ENCODE results near the gene CAMK2B.

CAMK2B gene

GRCh38 chr7:44220046-44220357 lies 105.4 kb downstream of the CAMK2B start:
- DNase-seq (ENCODE audit: low read depth) = no peak

GRCh38 chr7:44219371-44220045 lies 105.9 kb downstream of the CAMK2B start:
- DNase-seq (ENCODE audit: low read depth) = no peak

More at GRCh38 chr7:44220046-44220357, 105.4 kb downstream of the CAMK2B start:
- TF ChIP-seq CTCF (IDR thresholded peaks at IDR 0.05; ENCODE audit: control insufficient read depth, extremely low read depth, insufficient read depth) = no peak
- no peak overlapping the region for H3K4me3 ChIP-seq (ENCODE audit: low read depth, low read length)

DNA sequence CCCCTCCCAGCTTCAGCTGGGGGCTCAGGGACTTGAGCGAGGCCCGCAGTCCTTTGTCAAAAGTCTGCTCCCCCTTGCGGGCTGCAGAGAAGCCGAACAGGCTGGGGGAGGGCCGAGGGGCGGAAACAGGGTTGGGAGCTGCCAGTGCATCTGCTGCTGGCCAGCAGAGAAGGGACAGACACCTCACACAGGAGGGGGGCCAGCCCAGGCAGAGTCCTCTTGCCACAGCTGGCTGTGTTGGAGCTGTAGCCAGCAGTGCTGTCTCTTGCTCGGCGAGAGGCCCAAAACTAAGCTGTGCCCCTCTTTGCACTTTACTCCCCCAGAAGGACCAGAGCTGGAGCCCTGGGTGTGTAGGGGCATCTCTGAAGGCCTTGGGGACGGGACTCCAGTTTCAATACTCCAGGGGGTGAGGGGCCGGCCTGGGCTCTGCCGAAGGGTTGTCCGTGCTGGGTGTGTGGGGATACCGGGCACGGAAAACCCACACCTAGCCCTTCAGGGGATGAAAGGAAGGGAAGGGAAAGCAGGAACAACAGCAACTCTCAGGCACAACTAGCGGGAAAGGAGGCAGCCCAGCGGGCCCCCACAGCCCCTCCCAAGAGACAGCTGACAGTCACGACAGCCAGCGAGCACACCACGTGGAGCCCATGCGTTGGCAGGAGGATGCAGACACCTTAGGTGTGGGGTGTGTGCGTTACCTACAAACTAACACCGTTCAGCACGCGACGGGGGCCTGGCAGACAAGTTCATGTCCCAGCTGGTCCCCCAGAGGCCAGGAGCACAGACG lies 106.8 kb downstream of the CAMK2B start:
- H3K4me3 ChIP-seq (ENCODE audit: low read depth, low read length) = no peak overlapping the region
- no peak for TF ChIP-seq CTCF (IDR thresholded peaks at IDR 0.05; ENCODE audit: control insufficient read depth, extremely low read depth, insufficient read depth)
- DNase-seq (ENCODE audit: low read depth) = no peak

More at GRCh38 chr7:44219371-44220045, 105.9 kb downstream of the CAMK2B start:
- no peak overlapping the region for H3K4me3 ChIP-seq (ENCODE audit: low read depth, low read length)
- no peak for TF ChIP-seq CTCF (IDR thresholded peaks at IDR 0.05; ENCODE audit: control insufficient read depth, extremely low read depth, insufficient read depth)

DNA sequence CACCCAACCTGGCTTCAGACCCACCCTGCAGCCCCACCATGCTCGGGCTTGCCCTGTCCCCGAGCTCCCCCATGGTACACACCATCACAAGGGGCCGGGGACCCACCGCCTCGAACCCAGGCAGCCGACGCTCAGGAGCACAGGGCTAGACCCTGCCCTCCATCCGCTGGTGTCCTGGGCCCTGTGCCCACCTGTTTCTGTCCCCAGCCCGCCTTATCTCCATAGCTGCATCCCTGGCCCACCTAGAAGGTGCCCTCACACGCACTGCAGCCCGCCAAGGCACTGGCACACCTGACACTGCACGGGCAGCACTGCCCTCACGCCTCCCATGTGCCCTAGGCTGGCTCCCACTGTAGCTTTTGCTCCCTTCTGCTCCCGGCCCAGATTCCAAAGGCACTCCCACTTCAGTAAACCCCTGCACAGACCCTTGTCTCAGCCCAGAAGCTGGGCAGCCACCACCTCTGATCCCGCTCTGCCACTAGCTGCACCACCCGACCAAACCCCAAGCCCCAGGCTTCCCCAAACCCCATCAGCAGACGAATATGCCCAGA lies 107.5 kb downstream of the CAMK2B start:
- no peak for DNase-seq (ENCODE audit: low read depth)
- H3K4me3 ChIP-seq (ENCODE audit: low read depth, low read length) = no peak overlapping the region
- no peak for TF ChIP-seq CTCF (IDR thresholded peaks at IDR 0.05; ENCODE audit: control insufficient read depth, extremely low read depth, insufficient read depth)

- no peak for TF ChIP-seq CTCF (IDR thresholded peaks at IDR 0.05; ENCODE audit: control insufficient read depth, extremely low read depth, insufficient read depth)
- no peak for DNase-seq (ENCODE audit: low read depth)
- H3K4me3 ChIP-seq (ENCODE audit: low read depth, low read length) = no peak overlapping the region
Observed at GRCh38 chr7:44217223-44217714, 108.1 kb downstream of the CAMK2B start.

GRCh38 chr7:44216521-44217222 lies 108.7 kb downstream of the CAMK2B start:
- H3K4me3 ChIP-seq (ENCODE audit: low read depth, low read length) = no peak overlapping the region
- TF ChIP-seq CTCF (IDR thresholded peaks at IDR 0.05; ENCODE audit: control insufficient read depth, extremely low read depth, insufficient read depth) = no peak
- peak; percentile 15 for DNase-seq (ENCODE audit: low read depth)
